ENCODE data around the gene BRMS1L. TPM values are rescaled to one million over a fixed set of nuclear protein-coding genes. Genes with fewer than 3 reads are reported as not detected.
A peak's percentile ranks its signal among the peaks of the same experiment; 100 is the strongest.

The BRMS1L gene
- total RNA-seq, 2 experiments from 2014 or later = 4.0 to 5.3 TPM

- Mint-ChIP-seq H3K4me3 (no peak overlapping the region), H3K9me3 (ENCODE audit: low read depth) (no peaks in the 10 kb centered on the region), H3K27ac (no peak overlapping the region), H3K36me3 (no peaks in the 10 kb centered on the region), H3K4me1 (peaks cover 5% of the 10 kb centered on the region), H3K27me3 (peaks cover 14% of the 10 kb centered on the region)
- DNase-seq = peak; percentile 45
- CTCF ChIA-PET = interaction anchor here (0.8 to 3.8 kb wide), 11 partner anchors 14 to 490 kb away, joined by 3 to 51 read pairs (median 4); no protein-coding TSS in a partner anchor
- peak; percentile 42 for ATAC-seq
These were observed 57.6 kb downstream of the BRMS1L start for GRCh38 chr14:35883677-35884293.

GRCh38 chr14:35890308-35890707 lies 64.2 kb downstream of the BRMS1L start:
- H3K36me3 Mint-ChIP-seq = peaks cover 11% of the 10 kb centered on the region
- peaks cover 11% of the 10 kb centered on the region for H3K9me3 Mint-ChIP-seq (ENCODE audit: low read depth)
- DNase-seq (no peak), ATAC-seq (no peak)
- H3K27ac Mint-ChIP-seq = no peak overlapping the region
- H3K4me1 Mint-ChIP-seq = no peaks in the 10 kb centered on the region
- no peak overlapping the region for H3K4me3 Mint-ChIP-seq
- H3K27me3 Mint-ChIP-seq = peaks cover 20% of the 10 kb centered on the region
- CTCF ChIA-PET = no interaction called here

GRCh38 chr14:35895256-35895655 lies 69.1 kb downstream of the BRMS1L start:
- no peaks in the 10 kb centered on the region for H3K4me1 Mint-ChIP-seq
- CTCF ChIA-PET = no interaction called here
- ATAC-seq = no peak
- H3K9me3 Mint-ChIP-seq (ENCODE audit: low read depth) = peaks cover 20% of the 10 kb centered on the region
- H3K36me3 Mint-ChIP-seq = peaks cover 13% of the 10 kb centered on the region
- no peak overlapping the region for H3K4me3 Mint-ChIP-seq
- DNase-seq = no peak
- peaks cover 3% of the 10 kb centered on the region for H3K27me3 Mint-ChIP-seq
- H3K27ac Mint-ChIP-seq = no peak overlapping the region

- Mint-ChIP-seq H3K27me3 (peaks cover 3% of the 10 kb centered on the region), H3K27ac (no peak overlapping the region), H3K36me3 (peaks cover 13% of the 10 kb centered on the region), H3K9me3 (ENCODE audit: low read depth) (peaks cover 20% of the 10 kb centered on the region), H3K4me3 (no peak overlapping the region), H3K4me1 (no peaks in the 10 kb centered on the region)
- ATAC-seq (no peak), DNase-seq (no peak)
- CTCF ChIA-PET = interaction anchor here (1.0 kb wide), 1 partner anchor 18 kb away, joined by 3 read pairs; no protein-coding TSS in a partner anchor
These were observed 71.5 kb downstream of the BRMS1L start for GRCh38 chr14:35897616-35898111.

GRCh38 chr14:35898217-35898775 lies 72.2 kb downstream of the BRMS1L start:
- peaks cover 13% of the 10 kb centered on the region for H3K36me3 Mint-ChIP-seq
- no peak overlapping the region for H3K4me3 Mint-ChIP-seq
- CTCF ChIA-PET = interaction anchor here (1.0 kb wide), 1 partner anchor 19 kb away, joined by 3 read pairs; no protein-coding TSS in a partner anchor
- H3K9me3 Mint-ChIP-seq (ENCODE audit: low read depth) = peaks cover 20% of the 10 kb centered on the region
- no peaks in the 10 kb centered on the region for H3K4me1 Mint-ChIP-seq
- H3K27me3 Mint-ChIP-seq = peaks cover 3% of the 10 kb centered on the region
- no peak for ATAC-seq
- H3K27ac Mint-ChIP-seq = no peak overlapping the region
- DNase-seq = no peak

GRCh38 chr14:35900741-35901140 lies 74.6 kb downstream of the BRMS1L start:
- Mint-ChIP-seq H3K4me3 (no peak overlapping the region), H3K27ac (no peak overlapping the region), H3K36me3 (peaks cover 2% of the 10 kb centered on the region), H3K27me3 (peaks cover 6% of the 10 kb centered on the region), H3K4me1 (no peaks in the 10 kb centered on the region), H3K9me3 (ENCODE audit: low read depth) (peaks cover 8% of the 10 kb centered on the region)
- no peak for DNase-seq
- CTCF ChIA-PET = no interaction called here
- ATAC-seq = no peak

GRCh38 chr14:35909665-35910064 lies 83.5 kb downstream of the BRMS1L start:
- CTCF ChIA-PET = no interaction called here
- no peak for ATAC-seq
- Mint-ChIP-seq H3K36me3 (no peaks in the 10 kb centered on the region), H3K27me3 (no peaks in the 10 kb centered on the region), H3K4me3 (no peak overlapping the region), H3K4me1 (no peaks in the 10 kb centered on the region), H3K27ac (no peak overlapping the region), H3K9me3 (ENCODE audit: low read depth) (no peaks in the 10 kb centered on the region)
- no peak for DNase-seq

GRCh38 chr14:35910191-35910590 lies 84.1 kb downstream of the BRMS1L start:
- Mint-ChIP-seq H3K27ac (no peak overlapping the region), H3K4me3 (no peak overlapping the region), H3K4me1 (peaks cover 2% of the 10 kb centered on the region), H3K36me3 (no peaks in the 10 kb centered on the region), H3K27me3 (no peaks in the 10 kb centered on the region), H3K9me3 (ENCODE audit: low read depth) (no peaks in the 10 kb centered on the region)
- ATAC-seq (no peak), DNase-seq (no peak)
- CTCF ChIA-PET = no interaction called here

- Mint-ChIP-seq H3K27ac (no peak overlapping the region), H3K4me3 (no peak overlapping the region), H3K36me3 (no peaks in the 10 kb centered on the region), H3K4me1 (peaks cover 8% of the 10 kb centered on the region), H3K9me3 (ENCODE audit: low read depth) (no peaks in the 10 kb centered on the region), H3K27me3 (no peaks in the 10 kb centered on the region)
- CTCF ChIA-PET = no interaction called here
- no peak for DNase-seq
- ATAC-seq = no peak
These were observed 85.0 kb downstream of the BRMS1L start for GRCh38 chr14:35911097-35911496.

- Mint-ChIP-seq H3K4me3 (no peak overlapping the region), H3K9me3 (ENCODE audit: low read depth) (peaks cover 10% of the 10 kb centered on the region), H3K4me1 (peaks cover 8% of the 10 kb centered on the region), H3K36me3 (peaks cover 6% of the 10 kb centered on the region), H3K27me3 (peaks cover 5% of the 10 kb centered on the region), H3K27ac (no peak overlapping the region)
- ATAC-seq (no peak), DNase-seq (no peak)
- CTCF ChIA-PET = no interaction called here
These were observed 89.0 kb downstream of the BRMS1L start for GRCh38 chr14:35915185-35915584.

GRCh38 chr14:35915775-35916174 lies 89.6 kb downstream of the BRMS1L start:
- CTCF ChIA-PET = no interaction called here
- peaks cover 5% of the 10 kb centered on the region for H3K27me3 Mint-ChIP-seq
- peaks cover 9% of the 10 kb centered on the region for H3K36me3 Mint-ChIP-seq
- no peak overlapping the region for H3K4me3 Mint-ChIP-seq
- peaks cover 8% of the 10 kb centered on the region for H3K4me1 Mint-ChIP-seq
- no peak for DNase-seq
- H3K27ac Mint-ChIP-seq = no peak overlapping the region
- peaks cover 13% of the 10 kb centered on the region for H3K9me3 Mint-ChIP-seq (ENCODE audit: low read depth)
- no peak for ATAC-seq

Other genes starting within 250 kb of the BRMS1L start
- gene RALGAPA1, start 17.0 kb upstream of the BRMS1L start, total RNA-seq = 10 to 100 TPM; 29.3 to 34.8 TPM

Data from activated CD8-positive, alpha-beta memory T cell treated with anti-CD3 and anti-CD28 coated beads, Interleukin-2, amount 10 ng/mL, durations not matched to agents 7 days and 5 days (primary cell).